Activated T-helper 2 cell treated with anti-CD3 and anti-CD28 coated beads, Interferon-gamma antibody, Interleukin-2, Interleukin-4, amounts not matched to agents 10 μg/mL and 5 μg/mL and 100 μg/mL, durations not matched to agents 14 hours and 24 hours and 36 hours (primary cell): Measurements from ENCODE around the gene EIF3I. TPM values are rescaled to one million over a fixed set of nuclear protein-coding genes. Genes with fewer than 3 reads are reported as not detected.

Source experiments
- DNase-seq: peaks from one replicate; pipeline ENCODE4 v3.0.0; 2021; ENCODE audit warnings: low spot score
- H3K27ac Mint-ChIP-seq: one replicate; pipeline ENCODE4 v1.8.0; 2021; ENCODE audit warnings: mixed read lengths
- H3K27me3 Mint-ChIP-seq: one replicate; pipeline ENCODE4 v1.8.0; 2021; ENCODE audit warnings: low read depth, mixed read lengths
- H3K36me3 Mint-ChIP-seq: one replicate; pipeline ENCODE4 v1.8.0; 2021; ENCODE audit warnings: low read depth, mixed read lengths
- H3K4me1 Mint-ChIP-seq: one replicate; pipeline ENCODE4 v1.8.0; 2021; ENCODE audit warnings: low read depth, mixed read lengths
- H3K4me3 Mint-ChIP-seq: one replicate; pipeline ENCODE4 v1.8.0; 2021; ENCODE audit warnings: low read depth, mild to moderate bottlenecking, moderate library complexity, mixed read lengths
- H3K9me3 Mint-ChIP-seq: one replicate; pipeline ENCODE4 v1.8.0; 2021; ENCODE audit warnings: mixed read lengths
- intact Hi-C: fragments of 100-400 bp; cut with micrococcal nuclease; formaldehyde crosslinking; loops from one replicate; pipeline ENCODE4 v1.15.1; 2023
- total RNA-seq: library from RNA; stranded (reverse); gene quantifications from 2 replicates; pipeline ENCODE4 v1.2.3, GENCODE V29; 2022

The EIF3I gene
- 287 and 293 TPM in 2 replicates for total RNA-seq

GRCh38 chr1:32221980-32222755 lies at the start of gene EIF3I, which contains the start of gene TMEM234:
EIF3I (plus strand) TSS chr1:32222407; CDS start chr1:32222442, 35 bp downstream.
TMEM234 (minus strand) TSS chr1:32222353; CDS start chr1:32222322, 31 bp downstream.
- Mint-ChIP-seq H3K27me3 (no peaks in the 10 kb centered on the region), H3K4me3 (peak within 1 kb of the TSS; percentile 94), H3K9me3 (no peaks in the 10 kb centered on the region), H3K36me3 (peaks cover 40% of the 10 kb centered on the region), H3K27ac (peak within 1 kb of the TSS; percentile 95), H3K4me1 (peaks cover 28% of the 10 kb centered on the region)
- peak; percentile 88 for DNase-seq
- intact Hi-C loops, result loop anchor here (2.0 kb wide), 3 partner anchors 27 to 173 kb away; partner anchors contain the start of gene BSDC1

GRCh38 chr1:32172621-32173245 lies 49.5 kb upstream of the EIF3I start:
- H3K36me3 Mint-ChIP-seq, result peaks cover 56% of the 10 kb centered on the region
- DNase-seq, result no peak
- H3K27ac Mint-ChIP-seq, result no peak overlapping the region
- intact Hi-C loops, result no loop called here
- H3K4me1 Mint-ChIP-seq, result peaks cover 8% of the 10 kb centered on the region
- H3K27me3 Mint-ChIP-seq, result no peaks in the 10 kb centered on the region
- H3K9me3 Mint-ChIP-seq, result no peaks in the 10 kb centered on the region
- no peak overlapping the region for H3K4me3 Mint-ChIP-seq

GRCh38 chr1:32178380-32179192 lies 43.6 kb upstream of the EIF3I start:
- Mint-ChIP-seq H3K36me3 (peaks cover 41% of the 10 kb centered on the region), H3K27me3 (no peaks in the 10 kb centered on the region), H3K4me3 (peak overlapping the region; percentile 97), H3K9me3 (no peaks in the 10 kb centered on the region), H3K27ac (peak overlapping the region; percentile 98), H3K4me1 (peaks cover 26% of the 10 kb centered on the region)
- DNase-seq, result no peak
- intact Hi-C loops, result loop anchor here (1.0 to 2.0 kb wide), 2 partner anchors 70 to 472 kb away; partner anchors contain the start of genes KPNA6, RBBP4 and ZBTB8OS

GRCh38 chr1:32179193-32179442 lies 43.1 kb upstream of the EIF3I start:
- intact Hi-C loops, result loop anchor here (1.0 to 2.0 kb wide), 2 partner anchors 71 to 472 kb away; partner anchors contain the start of genes KPNA6, RBBP4 and ZBTB8OS
- no peak for DNase-seq

GRCh38 chr1:32179443-32180185 lies 42.6 kb upstream of the EIF3I start, which contains the start of gene TXLNA:
TXLNA (plus strand) TSS chr1:32179675; CDS start chr1:32180346, 671 bp downstream.
- Mint-ChIP-seq H3K4me3 (peak within 1 kb of the TSS; percentile 97), H3K9me3 (no peaks in the 10 kb centered on the region), H3K27me3 (no peaks in the 10 kb centered on the region), H3K36me3 (peaks cover 42% of the 10 kb centered on the region), H3K4me1 (peaks cover 34% of the 10 kb centered on the region), H3K27ac (peak within 1 kb of the TSS; percentile 98)
- intact Hi-C loops, result loop anchor here (1.0 to 5.0 kb wide), 6 partner anchors 21 to 471 kb away; partner anchors contain the start of genes CCDC28B, KPNA6, LCK and RBBP4
- DNase-seq, result peak; percentile 87

More at GRCh38 chr1:32179193-32179442, 43.1 kb upstream of the EIF3I start:
- Mint-ChIP-seq H3K27ac (peak overlapping the region; percentile 98), H3K9me3 (no peaks in the 10 kb centered on the region), H3K27me3 (no peaks in the 10 kb centered on the region), H3K4me3 (peak overlapping the region; percentile 97), H3K36me3 (peaks cover 41% of the 10 kb centered on the region), H3K4me1 (peaks cover 29% of the 10 kb centered on the region)

- H3K27ac Mint-ChIP-seq, result peak overlapping the region; percentile 92
- H3K4me1 Mint-ChIP-seq, result peaks cover 40% of the 10 kb centered on the region
- no peaks in the 10 kb centered on the region for H3K9me3 Mint-ChIP-seq
- peak; percentile 31 for DNase-seq
- H3K27me3 Mint-ChIP-seq, result no peaks in the 10 kb centered on the region
- intact Hi-C loops, result loop anchor here (1.0 to 5.0 kb wide), 4 partner anchors 20 to 108 kb away; partner anchors contain the start of genes CCDC28B, LCK and TMEM39B
- H3K4me3 Mint-ChIP-seq, result peak overlapping the region; percentile 97
- H3K36me3 Mint-ChIP-seq, result peaks cover 48% of the 10 kb centered on the region
Measured at GRCh38 chr1:32180186-32181060, 41.8 kb upstream of the EIF3I start.

- Mint-ChIP-seq H3K9me3 (no peaks in the 10 kb centered on the region), H3K36me3 (peaks cover 50% of the 10 kb centered on the region), H3K4me1 (peaks cover 42% of the 10 kb centered on the region), H3K4me3 (peak overlapping the region; percentile 97), H3K27ac (peak overlapping the region; percentile 92), H3K27me3 (no peaks in the 10 kb centered on the region)
- DNase-seq, result no peak
- intact Hi-C loops, result loop anchor here (2.0 to 5.0 kb wide), 2 partner anchors 71 to 108 kb away; partner anchors contain the start of genes LCK and TMEM39B
Measured at GRCh38 chr1:32181065-32181464, 41.1 kb upstream of the EIF3I start.

- H3K4me1 Mint-ChIP-seq, result peaks cover 47% of the 10 kb centered on the region
Measured at GRCh38 chr1:32181563-32181962, 40.6 kb upstream of the EIF3I start.

GRCh38 chr1:32182060-32182459 lies 40.1 kb upstream of the EIF3I start:
- H3K9me3 Mint-ChIP-seq, result no peaks in the 10 kb centered on the region

More at GRCh38 chr1:32181563-32181962, 40.6 kb upstream of the EIF3I start:
- peaks cover 55% of the 10 kb centered on the region for H3K36me3 Mint-ChIP-seq
- H3K9me3 Mint-ChIP-seq, result no peaks in the 10 kb centered on the region
- intact Hi-C loops, result loop anchor here (2.0 to 5.0 kb wide), 2 partner anchors 71 to 109 kb away; partner anchors contain the start of genes LCK and TMEM39B
- DNase-seq, result no peak
- H3K27me3 Mint-ChIP-seq, result no peaks in the 10 kb centered on the region
- peak overlapping the region; percentile 97 for H3K4me3 Mint-ChIP-seq
- H3K27ac Mint-ChIP-seq, result peak overlapping the region; percentile 92

GRCh38 chr1:32184650-32185049 lies 37.6 kb upstream of the EIF3I start:
- DNase-seq, result no peak
- no peaks in the 10 kb centered on the region for H3K9me3 Mint-ChIP-seq
- peaks cover 47% of the 10 kb centered on the region for H3K4me1 Mint-ChIP-seq
- peaks cover 82% of the 10 kb centered on the region for H3K36me3 Mint-ChIP-seq
- H3K27ac Mint-ChIP-seq, result no peak overlapping the region
- H3K27me3 Mint-ChIP-seq, result no peaks in the 10 kb centered on the region
- intact Hi-C loops, result loop anchor here (5.0 kb wide), 1 partner anchor 68 kb away; the partner anchor contains the start of gene LCK
- peak overlapping the region; percentile 66 for H3K4me3 Mint-ChIP-seq

More at GRCh38 chr1:32182060-32182459, 40.1 kb upstream of the EIF3I start:
- Mint-ChIP-seq H3K27me3 (no peaks in the 10 kb centered on the region), H3K4me1 (peaks cover 48% of the 10 kb centered on the region), H3K4me3 (peak overlapping the region; percentile 97), H3K36me3 (peaks cover 58% of the 10 kb centered on the region), H3K27ac (no peak overlapping the region)
- intact Hi-C loops, result loop anchor here (5.0 kb wide), 1 partner anchor 70 kb away; the partner anchor contains the start of gene LCK
- no peak for DNase-seq

GRCh38 chr1:32186077-32186476 lies 36.1 kb upstream of the EIF3I start:
- H3K27me3 Mint-ChIP-seq, result no peaks in the 10 kb centered on the region
- H3K27ac Mint-ChIP-seq, result peak overlapping the region; percentile 77
- H3K4me3 Mint-ChIP-seq, result peak overlapping the region; percentile 49
- H3K4me1 Mint-ChIP-seq, result peaks cover 40% of the 10 kb centered on the region
- no peak for DNase-seq
- peaks cover 82% of the 10 kb centered on the region for H3K36me3 Mint-ChIP-seq
- intact Hi-C loops, result no loop called here
- H3K9me3 Mint-ChIP-seq, result no peaks in the 10 kb centered on the region
